ENCODE data around the gene KLK6.

DNA sequence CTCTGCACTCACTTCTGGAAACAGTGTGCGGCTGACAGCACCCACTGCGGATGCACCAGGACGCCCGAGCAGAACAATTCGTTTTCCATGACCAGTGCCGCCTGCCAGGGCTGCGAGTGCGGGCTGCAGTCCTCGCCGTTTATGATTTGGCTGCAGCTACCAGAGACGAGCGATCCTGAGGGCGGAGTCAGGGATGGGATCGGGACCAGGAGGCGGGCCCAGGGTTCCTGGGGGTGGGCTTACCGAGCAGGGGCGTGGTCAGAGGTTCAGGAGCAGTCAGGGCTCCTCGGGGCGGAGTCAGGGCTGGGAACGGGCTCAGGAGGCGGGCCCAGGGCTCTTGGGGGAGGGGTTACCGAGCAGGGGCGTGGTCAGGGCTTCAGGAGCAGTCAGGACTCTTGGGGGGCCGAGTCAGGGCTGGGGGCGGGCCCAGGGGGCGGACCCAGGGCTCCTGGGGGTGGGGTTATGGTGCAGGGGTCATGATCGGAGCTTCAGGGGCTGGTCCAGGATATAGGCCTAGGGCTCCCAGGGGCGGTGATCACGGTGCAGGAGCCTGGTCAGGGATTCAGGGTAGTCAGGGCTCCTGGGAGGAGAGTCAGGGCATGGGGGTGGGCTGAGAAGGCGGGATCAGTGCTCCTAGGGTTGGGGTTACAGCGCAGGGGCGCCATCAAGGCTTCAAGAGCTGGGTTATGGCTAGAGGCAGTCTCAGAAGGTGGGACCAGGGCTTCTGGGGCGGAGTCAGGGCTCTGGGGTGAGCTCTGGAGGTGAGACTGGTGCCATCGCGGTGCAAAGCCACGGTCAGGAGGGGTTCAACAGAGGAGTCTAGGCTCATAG, 59.9 kb downstream of the KLK6 start:
- TF ChIP-seq EZH2 (IDR thresholded peaks at IDR 0.05; ENCODE audit: borderline replicate concordance, low read depth, low read length, severe bottlenecking), result no peak
- no peak for TF ChIP-seq POLR2A (IDR thresholded peaks at IDR 0.05; ENCODE audit: low read depth, low read length)
- TF ChIP-seq MYC (IDR thresholded peaks at IDR 0.05; ENCODE audit: low read depth, low read length), result no peak
- TF ChIP-seq POLR2AphosphoS5 (IDR thresholded peaks at IDR 0.05; ENCODE audit: insufficient read depth, low read depth, low read length), result no peak
- TF ChIP-seq, protein P1, sequence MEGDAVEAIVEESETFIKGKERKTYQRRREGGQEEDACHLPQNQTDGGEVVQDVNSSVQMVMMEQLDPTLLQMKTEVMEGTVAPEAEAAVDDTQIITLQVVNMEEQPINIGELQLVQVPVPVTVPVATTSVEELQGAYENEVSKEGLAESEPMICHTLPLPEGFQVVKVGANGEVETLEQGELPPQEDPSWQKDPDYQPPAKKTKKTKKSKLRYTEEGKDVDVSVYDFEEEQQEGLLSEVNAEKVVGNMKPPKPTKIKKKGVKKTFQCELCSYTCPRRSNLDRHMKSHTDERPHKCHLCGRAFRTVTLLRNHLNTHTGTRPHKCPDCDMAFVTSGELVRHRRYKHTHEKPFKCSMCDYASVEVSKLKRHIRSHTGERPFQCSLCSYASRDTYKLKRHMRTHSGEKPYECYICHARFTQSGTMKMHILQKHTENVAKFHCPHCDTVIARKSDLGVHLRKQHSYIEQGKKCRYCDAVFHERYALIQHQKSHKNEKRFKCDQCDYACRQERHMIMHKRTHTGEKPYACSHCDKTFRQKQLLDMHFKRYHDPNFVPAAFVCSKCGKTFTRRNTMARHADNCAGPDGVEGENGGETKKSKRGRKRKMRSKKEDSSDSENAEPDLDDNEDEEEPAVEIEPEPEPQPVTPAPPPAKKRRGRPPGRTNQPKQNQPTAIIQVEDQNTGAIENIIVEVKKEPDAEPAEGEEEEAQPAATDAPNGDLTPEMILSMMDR (IDR thresholded peaks at IDR 0.05; ENCODE audit: extremely low read depth in 1 of 2, insufficient read depth in 1 of 2, low read depth in 1 of 2, low read length in 2 of 2), result no peak

All from endothelial cell of umbilical vein (primary cell).